Posterior vena cava (tissue), 2 donors: ENCODE results near the gene TMC6. TPM values are rescaled to one million over a fixed set of nuclear protein-coding genes. Genes with fewer than 3 reads are reported as not detected.
A peak's percentile ranks its signal among the peaks of the same experiment; 100 is the strongest.
"Not testable (repeated sequence)": the region's sequence is repeated elsewhere in the genome, so short reads cannot be mapped to it uniquely, and the experiment has no call there.

Experiments used
- DNase-seq: peaks from one replicate; pipeline ENCODE4 v3.0.0-alpha.2; 2020; ENCODE audit warnings: low spot score
- intact Hi-C, 2 donors: fragments of 100-400 bp; cut with DNase I; formaldehyde crosslinking; loops; one replicate each; pipeline versions ENCODE4 v1.14.1 to v1.14.2; 2022 to 2023
- total RNA-seq, 2 donors: library from RNA; stranded (reverse); fragmentation: NEBNext Ultra II Directional; extraction: Animal tissue kit (Norgen Biotek cat#: 25700); gene quantifications; one replicate each; pipeline ENCODE4 v1.2.1, GENCODE V29; 2021
- donor health status: DM: yes; HTN: yes; CAD: no.
- donor health status: DM: yes; HTN: yes; CAD: no.

The TMC6 gene
- total RNA-seq, 2 donors from 2014 or later: 35.6 to 37.4 TPM

GRCh38 chr17:78116411-78116810 is 12.1 kb downstream of the TMC6 start:
- no peak for DNase-seq

GRCh38 chr17:78115803-78116202 is 12.8 kb downstream of the TMC6 start:
- DNase-seq, intact Hi-C loops: not testable (repeated sequence)

More at GRCh38 chr17:78116411-78116810, 12.1 kb downstream of the TMC6 start:
- intact Hi-C loops: no loop called here

GRCh38 chr17:78114831-78115723 is 13.5 kb downstream of the TMC6 start:
- no peak for DNase-seq
- intact Hi-C loops: loop anchor here (5.0 kb wide), 2 partner anchors 62 to 137 kb away; no protein-coding TSS in a partner anchor

- DNase-seq: no peak
- intact Hi-C loops: loop anchor here (2.0 to 5.0 kb wide), 3 partner anchors 63 to 138 kb away; no protein-coding TSS in a partner anchor
Measured at GRCh38 chr17:78113804-78114785, 14.5 kb downstream of the TMC6 start.

- intact Hi-C loops: loop anchor here (2.0 to 5.0 kb wide), 3 partner anchors 64 to 140 kb away; no protein-coding TSS in a partner anchor
- DNase-seq: peak; percentile 95
Measured at GRCh38 chr17:78112518-78113471, 15.8 kb downstream of the TMC6 start.

GRCh38 chr17:78111727-78112517 is 16.6 kb downstream of the TMC6 start:
- DNase-seq: peak; percentile 78
- intact Hi-C loops: loop anchor here (2.0 to 5.0 kb wide), 3 partner anchors 65 to 140 kb away; no protein-coding TSS in a partner anchor

- intact Hi-C loops: loop anchor here (5.0 kb wide), 2 partner anchors 66 to 141 kb away; no protein-coding TSS in a partner anchor
- peak; percentile 76 for DNase-seq
Measured at GRCh38 chr17:78111016-78111726, 17.4 kb downstream of the TMC6 start.

- intact Hi-C loops: loop anchor here (5.0 kb wide), 2 partner anchors 67 to 142 kb away; no protein-coding TSS in a partner anchor
- peak; percentile 79 for DNase-seq
Measured at GRCh38 chr17:78110363-78111015, 18.1 kb downstream of the TMC6 start.

GRCh38 chr17:78109489-78109761 is 19.1 kb downstream of the TMC6 start:
- DNase-seq: no peak
- intact Hi-C loops: no loop called here

GRCh38 chr17:78108726-78109488 is 19.6 kb downstream of the TMC6 start:
- intact Hi-C loops: no loop called here
- DNase-seq: no peak

- peak; percentile 51 for DNase-seq
- intact Hi-C loops: no loop called here
Measured at GRCh38 chr17:78107976-78108725, 20.4 kb downstream of the TMC6 start.

GRCh38 chr17:78107457-78107856 is 21.1 kb downstream of the TMC6 start:
- intact Hi-C loops: no loop called here
- DNase-seq: peak; percentile 76

- DNase-seq: no peak
- intact Hi-C loops: no loop called here
Measured at GRCh38 chr17:78106211-78106610, 22.3 kb downstream of the TMC6 start.

- intact Hi-C loops: no loop called here
- DNase-seq: no peak
Measured at GRCh38 chr17:78105551-78105950, 23.0 kb downstream of the TMC6 start.

GRCh38 chr17:78105101-78105500 is 23.5 kb downstream of the TMC6 start:
- intact Hi-C loops: no loop called here

More at GRCh38 chr17:78105101-78105500, 23.5 kb downstream of the TMC6 start:
- DNase-seq: no peak
